Subcutaneous adipose tissue (tissue), 4 donors: ENCODE data around the gene TFEB. TPM values are rescaled to one million over a fixed set of nuclear protein-coding genes. Genes with fewer than 3 reads are reported as not detected.

Source experiments
- total RNA-seq, 4 donors: library from RNA; depleted of rRNA; stranded (reverse); fragments of >200 nt; gene quantifications; one replicate each; pipeline ENCODE4 v1.1.0, GENCODE V29; 2016
- TF ChIP-seq, protein P1 (sequence below): fragments of 450-650 bp; IDR thresholded peaks from one replicate; pipeline ENCODE4 v1.5.1; 2016; ENCODE audit warnings: low read depth, mild to moderate bottlenecking, control low read depth, antibody characterized with exemption, moderate library complexity

Gene TFEB
- total RNA-seq, 4 donors from 2014 or later, result 6.5 to 11.9 (median 10.9) TPM

GRCh38 chr6:41741625-41742490 is 6.5 kb upstream of the TFEB start:
- TF ChIP-seq, protein P1, sequence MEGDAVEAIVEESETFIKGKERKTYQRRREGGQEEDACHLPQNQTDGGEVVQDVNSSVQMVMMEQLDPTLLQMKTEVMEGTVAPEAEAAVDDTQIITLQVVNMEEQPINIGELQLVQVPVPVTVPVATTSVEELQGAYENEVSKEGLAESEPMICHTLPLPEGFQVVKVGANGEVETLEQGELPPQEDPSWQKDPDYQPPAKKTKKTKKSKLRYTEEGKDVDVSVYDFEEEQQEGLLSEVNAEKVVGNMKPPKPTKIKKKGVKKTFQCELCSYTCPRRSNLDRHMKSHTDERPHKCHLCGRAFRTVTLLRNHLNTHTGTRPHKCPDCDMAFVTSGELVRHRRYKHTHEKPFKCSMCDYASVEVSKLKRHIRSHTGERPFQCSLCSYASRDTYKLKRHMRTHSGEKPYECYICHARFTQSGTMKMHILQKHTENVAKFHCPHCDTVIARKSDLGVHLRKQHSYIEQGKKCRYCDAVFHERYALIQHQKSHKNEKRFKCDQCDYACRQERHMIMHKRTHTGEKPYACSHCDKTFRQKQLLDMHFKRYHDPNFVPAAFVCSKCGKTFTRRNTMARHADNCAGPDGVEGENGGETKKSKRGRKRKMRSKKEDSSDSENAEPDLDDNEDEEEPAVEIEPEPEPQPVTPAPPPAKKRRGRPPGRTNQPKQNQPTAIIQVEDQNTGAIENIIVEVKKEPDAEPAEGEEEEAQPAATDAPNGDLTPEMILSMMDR, result no peak

DNA sequence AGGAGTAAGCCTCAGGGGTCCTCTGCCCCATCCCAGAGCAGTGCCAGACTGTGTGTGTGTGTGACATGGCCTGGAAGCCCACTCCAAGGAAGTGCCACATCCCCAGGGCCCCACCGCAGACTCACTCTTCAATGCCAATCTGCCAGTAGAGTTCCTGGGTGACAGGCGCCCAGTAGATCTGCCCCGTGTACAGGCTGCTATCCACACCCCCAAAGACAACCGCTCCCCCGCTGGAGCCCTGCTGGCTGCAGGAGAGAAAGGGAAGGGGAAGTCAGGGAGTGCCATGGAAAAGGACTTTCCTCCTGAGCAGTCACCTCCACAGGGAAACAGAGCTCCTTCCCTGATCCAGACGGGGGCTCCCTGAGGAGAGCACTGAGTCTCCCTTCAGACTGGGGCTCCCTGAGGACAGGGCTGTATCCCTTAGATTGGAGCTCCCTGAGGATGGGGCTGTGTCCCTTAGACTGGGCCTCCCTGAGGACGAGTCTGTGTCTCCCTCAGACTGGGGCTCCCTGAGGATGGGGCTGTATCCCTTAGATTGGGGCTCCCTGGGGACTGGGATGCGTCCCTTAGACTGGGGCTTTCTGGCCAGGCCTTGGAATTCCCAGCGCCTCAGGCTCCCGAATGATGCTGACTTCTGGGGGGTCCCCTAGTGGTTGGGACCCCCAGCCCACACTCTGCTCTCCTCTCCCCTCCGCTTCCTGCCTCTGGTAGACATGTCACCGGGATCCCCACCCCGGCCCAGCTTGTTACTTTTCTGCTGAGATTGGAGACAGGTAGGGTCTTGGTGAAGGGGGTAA is 5.2 kb upstream of the TFEB start:
- TF ChIP-seq, protein P1, result no peak

- TF ChIP-seq, protein P1, result no peak
These were observed 3.6 kb upstream of the TFEB start for GRCh38 chr6:41739041-41739440.

DNA sequence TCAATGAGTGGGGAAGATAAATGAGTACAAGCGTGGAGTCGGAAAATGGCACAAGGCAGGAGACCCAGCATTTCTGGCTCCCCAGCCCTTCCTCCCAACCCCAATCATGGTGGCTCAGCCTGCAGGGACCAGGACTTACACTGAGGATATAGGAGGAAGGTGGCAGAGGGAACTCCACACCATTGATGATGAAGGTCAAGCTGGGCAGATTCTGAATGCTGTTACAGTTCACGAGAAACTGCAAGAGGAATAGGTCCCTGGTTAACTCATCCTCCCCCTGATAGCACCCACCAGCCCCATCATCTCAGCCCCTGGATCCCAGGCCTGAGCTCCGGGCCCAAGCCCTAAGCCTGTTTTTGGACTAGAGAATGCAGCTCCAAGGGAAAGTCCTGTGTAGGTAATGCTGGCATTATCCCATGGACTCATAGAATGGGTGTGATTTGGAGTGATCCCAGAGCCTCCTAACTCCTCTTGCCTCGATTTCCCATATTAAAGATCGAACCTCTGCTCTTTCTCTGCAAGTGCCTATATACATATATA is 2.3 kb upstream of the TFEB start:
- TF ChIP-seq, protein P1, result no peak

DNA sequence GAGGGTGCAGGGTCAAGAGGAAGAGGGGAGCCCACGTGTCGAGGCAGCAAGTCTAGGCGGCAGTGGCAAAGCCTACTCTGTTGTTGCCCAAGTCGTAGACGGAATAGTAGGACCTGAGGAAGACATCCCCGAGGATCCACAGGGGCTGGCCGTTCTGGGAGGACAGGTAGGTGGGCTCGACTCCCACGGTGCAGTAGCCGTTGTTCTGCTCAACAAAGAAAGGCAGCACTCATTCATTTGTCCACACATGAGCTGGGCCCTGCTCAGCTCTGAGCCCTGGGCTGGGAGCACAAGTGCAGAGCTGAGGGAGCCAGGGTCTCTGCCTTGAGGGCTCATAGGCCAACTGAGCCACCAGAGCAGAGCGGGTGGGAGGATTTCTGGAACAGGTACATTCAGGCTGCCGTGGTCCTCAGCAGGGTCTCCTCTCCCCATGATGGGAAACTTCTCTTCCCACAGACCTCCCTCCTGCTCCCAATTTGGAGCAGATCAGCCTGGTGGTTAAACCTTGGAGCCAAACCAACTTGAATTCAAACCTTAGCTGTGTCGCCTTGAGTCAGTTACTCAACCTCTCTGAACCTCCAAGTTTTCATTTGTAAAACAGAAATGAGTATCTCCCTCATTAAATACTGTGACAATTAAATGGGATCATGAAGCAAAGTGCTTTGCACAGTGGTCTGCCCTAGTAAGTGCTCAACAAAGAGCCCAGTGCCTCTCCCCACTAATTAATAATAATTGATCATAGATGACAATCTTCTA is 1.6 kb upstream of the TFEB start:
- TF ChIP-seq, protein P1, result no peak

- TF ChIP-seq, protein P1, result no peak
These were observed 852 bp upstream of the TFEB start for GRCh38 chr6:41736186-41736733.
